ENCODE data around the gene TRAPPC2L.

TRAPPC2L gene

DNA sequence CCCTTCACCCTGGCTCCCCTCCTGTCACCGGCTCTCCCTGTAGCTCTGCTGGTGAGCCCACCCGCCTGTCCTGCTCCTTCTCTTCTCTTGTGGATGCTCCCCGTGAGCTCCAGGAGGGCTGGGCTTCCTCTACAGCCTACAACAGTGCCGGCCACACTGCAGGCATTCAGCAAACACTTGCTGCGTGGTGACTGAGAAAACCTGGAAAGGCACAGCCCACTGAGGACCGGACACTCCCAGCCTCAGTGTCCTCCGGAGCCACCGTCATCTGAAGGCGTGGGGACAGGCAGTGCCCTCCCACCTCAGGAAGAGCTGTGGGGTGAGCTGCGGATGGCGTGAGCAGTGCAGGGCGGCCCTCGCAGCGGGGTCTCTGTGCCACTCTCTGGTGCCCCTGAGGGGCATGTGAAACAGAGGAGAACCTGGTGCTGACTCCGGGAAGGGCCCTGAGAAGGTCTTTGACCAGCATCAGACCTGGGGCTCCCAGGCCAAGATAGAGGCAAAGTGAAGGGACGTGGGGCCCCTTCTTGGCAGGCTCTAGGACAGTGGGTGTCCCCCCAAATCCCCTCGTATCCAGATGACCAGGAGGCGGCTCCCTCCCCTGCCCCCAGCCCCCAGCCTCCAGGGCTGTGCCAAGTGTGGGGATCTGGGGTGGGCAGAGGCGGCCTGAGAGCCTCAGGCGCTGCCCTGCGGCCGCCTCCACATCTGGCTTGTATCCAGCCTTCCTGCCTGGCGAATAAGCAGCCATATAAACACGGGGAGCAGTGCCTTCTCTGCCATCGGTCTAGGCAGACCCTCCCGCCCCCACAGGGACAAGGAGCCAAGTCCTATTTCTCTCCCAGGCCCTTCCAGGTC, 53.6 kb downstream of the TRAPPC2L start:
- no peak for DNase-seq (ENCODE audit: low read depth)

DNA sequence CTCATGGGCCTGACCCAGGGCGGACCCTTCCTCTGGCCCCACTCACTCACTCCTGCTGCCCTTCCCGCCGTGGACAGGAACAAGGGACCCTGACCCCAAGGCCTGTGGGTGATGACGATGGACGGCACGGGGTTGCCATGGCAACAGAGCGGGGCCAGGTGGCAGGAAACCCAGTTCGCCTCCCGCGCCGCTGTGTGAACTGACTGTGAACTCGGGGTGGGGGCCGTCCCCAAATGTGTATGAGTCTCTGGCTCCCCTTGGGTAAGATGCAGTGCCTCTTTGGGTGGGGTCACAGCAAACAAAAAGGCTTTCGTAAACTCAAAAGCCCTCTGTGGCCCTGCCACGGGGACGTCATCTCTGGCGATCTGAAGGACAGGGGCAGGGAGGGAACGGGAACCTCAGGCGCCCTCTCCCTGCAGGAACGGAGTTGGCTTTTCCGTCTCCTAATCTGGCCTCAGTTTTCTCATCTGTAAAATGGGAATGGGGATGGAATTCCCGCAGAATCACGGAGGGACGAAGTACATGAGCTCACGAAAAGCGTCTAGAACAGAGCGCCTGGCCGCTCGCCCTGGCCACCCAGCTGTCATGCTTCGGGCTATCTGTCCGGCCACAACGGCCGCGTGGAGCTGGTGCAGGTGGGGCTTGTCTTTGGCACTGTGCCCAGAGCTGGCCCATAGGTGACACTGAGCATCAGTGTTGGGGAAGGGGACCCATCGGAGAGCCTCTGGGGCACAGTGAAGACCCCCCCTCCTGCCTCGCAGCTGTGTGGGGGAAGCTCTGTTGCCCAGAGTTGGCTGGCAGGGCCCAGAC, 54.4 kb downstream of the TRAPPC2L start:
- DNase-seq (ENCODE audit: low read depth): no peak

DNA sequence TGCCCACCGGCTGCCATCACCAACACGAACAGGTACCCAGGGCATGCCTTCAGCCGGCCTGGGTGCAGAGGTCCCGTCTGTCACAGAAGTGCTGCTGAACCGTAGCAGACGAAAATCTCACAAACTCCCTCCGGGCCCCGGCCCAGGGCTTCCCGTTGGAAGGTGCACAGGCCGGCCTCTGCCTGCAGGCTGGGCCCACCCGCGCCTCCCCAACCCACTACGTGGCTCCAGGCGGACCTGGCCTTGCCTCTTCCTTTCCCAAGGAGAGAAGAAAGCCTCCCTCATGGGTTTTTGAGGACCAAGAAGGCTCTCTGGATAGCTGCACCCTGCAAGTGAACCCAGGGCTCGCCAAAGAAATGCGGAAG, 55.0 kb downstream of the TRAPPC2L start:
- DNase-seq (ENCODE audit: low read depth): no peak
